ENCODE results near the gene ARX. TPM values are rescaled to one million over a fixed set of nuclear protein-coding genes. Genes with fewer than 3 reads are reported as not detected.
A peak's percentile ranks its signal among the peaks of the same experiment; 100 is the strongest.

The ARX gene
- polyA plus RNA-seq, 1 of the 3 experiments (the other 2 are of a cell fraction), result not detected

DNA sequence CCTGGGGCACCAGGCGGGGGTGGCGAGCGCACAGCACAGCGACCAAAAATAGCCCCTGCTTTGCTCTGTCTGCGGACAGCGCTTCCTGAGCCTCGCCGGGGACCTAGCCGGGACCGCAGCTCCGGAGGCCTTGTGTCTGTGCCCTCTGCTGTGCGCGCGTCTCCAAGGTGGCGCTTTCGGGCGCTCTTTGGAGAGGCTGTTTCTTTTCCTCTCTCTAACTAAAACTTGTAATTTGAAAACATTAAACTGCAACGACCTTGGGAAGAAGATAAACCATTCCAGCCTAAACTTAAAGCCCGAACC is 3.4 kb downstream of the ARX start:
- no peak for TF ChIP-seq FOXJ3 (CRISPR knock-in tag; IDR thresholded peaks at IDR 0.05)
- TF ChIP-seq, protein P1, sequence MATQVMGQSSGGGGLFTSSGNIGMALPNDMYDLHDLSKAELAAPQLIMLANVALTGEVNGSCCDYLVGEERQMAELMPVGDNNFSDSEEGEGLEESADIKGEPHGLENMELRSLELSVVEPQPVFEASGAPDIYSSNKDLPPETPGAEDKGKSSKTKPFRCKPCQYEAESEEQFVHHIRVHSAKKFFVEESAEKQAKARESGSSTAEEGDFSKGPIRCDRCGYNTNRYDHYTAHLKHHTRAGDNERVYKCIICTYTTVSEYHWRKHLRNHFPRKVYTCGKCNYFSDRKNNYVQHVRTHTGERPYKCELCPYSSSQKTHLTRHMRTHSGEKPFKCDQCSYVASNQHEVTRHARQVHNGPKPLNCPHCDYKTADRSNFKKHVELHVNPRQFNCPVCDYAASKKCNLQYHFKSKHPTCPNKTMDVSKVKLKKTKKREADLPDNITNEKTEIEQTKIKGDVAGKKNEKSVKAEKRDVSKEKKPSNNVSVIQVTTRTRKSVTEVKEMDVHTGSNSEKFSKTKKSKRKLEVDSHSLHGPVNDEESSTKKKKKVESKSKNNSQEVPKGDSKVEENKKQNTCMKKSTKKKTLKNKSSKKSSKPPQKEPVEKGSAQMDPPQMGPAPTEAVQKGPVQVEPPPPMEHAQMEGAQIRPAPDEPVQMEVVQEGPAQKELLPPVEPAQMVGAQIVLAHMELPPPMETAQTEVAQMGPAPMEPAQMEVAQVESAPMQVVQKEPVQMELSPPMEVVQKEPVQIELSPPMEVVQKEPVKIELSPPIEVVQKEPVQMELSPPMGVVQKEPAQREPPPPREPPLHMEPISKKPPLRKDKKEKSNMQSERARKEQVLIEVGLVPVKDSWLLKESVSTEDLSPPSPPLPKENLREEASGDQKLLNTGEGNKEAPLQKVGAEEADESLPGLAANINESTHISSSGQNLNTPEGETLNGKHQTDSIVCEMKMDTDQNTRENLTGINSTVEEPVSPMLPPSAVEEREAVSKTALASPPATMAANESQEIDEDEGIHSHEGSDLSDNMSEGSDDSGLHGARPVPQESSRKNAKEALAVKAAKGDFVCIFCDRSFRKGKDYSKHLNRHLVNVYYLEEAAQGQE (IDR thresholded peaks at IDR 0.05; ENCODE audit: low read depth, low read length), result no peak
- TF ChIP-seq, protein P2, sequence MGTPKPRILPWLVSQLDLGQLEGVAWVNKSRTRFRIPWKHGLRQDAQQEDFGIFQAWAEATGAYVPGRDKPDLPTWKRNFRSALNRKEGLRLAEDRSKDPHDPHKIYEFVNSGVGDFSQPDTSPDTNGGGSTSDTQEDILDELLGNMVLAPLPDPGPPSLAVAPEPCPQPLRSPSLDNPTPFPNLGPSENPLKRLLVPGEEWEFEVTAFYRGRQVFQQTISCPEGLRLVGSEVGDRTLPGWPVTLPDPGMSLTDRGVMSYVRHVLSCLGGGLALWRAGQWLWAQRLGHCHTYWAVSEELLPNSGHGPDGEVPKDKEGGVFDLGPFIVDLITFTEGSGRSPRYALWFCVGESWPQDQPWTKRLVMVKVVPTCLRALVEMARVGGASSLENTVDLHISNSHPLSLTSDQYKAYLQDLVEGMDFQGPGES (IDR thresholded peaks at IDR 0.05; ENCODE audit: low read depth, low read length), result no peak
- TF ChIP-seq, protein P3, sequence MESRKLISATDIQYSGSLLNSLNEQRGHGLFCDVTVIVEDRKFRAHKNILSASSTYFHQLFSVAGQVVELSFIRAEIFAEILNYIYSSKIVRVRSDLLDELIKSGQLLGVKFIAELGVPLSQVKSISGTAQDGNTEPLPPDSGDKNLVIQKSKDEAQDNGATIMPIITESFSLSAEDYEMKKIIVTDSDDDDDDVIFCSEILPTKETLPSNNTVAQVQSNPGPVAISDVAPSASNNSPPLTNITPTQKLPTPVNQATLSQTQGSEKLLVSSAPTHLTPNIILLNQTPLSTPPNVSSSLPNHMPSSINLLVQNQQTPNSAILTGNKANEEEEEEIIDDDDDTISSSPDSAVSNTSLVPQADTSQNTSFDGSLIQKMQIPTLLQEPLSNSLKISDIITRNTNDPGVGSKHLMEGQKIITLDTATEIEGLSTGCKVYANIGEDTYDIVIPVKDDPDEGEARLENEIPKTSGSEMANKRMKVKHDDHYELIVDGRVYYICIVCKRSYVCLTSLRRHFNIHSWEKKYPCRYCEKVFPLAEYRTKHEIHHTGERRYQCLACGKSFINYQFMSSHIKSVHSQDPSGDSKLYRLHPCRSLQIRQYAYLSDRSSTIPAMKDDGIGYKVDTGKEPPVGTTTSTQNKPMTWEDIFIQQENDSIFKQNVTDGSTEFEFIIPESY (IDR thresholded peaks at IDR 0.05; ENCODE audit: borderline replicate concordance, low read depth), result no peak
- TF ChIP-seq EZH2phosphoT487 (IDR thresholded peaks at IDR 0.05; ENCODE audit: borderline replicate concordance, low read depth), result no peak
- H3K27ac ChIP-seq (ENCODE audit: low read depth in 2 of 2, low read length in 1 of 2), result no peak overlapping the region
- peaks cover 50% of the 10 kb centered on the region for H3K27me3 ChIP-seq (ENCODE audit: insufficient read depth)
- H3K36me3 ChIP-seq (replicated peaks in 1 of 2; ENCODE audit: control insufficient read depth in 1 of 2, insufficient read depth in 2 of 2, low read length in 1 of 2), result no peaks in the 10 kb centered on the region
- H3K4me3 ChIP-seq (ENCODE audit: low read depth in 2 of 2, low read length in 1 of 2), result no peak overlapping the region; a peak in 1 of 4 replicates
- H3K9me3 ChIP-seq, result no peaks in the 10 kb centered on the region
- H4K20me1 ChIP-seq (ENCODE audit: insufficient read depth), result no peaks in the 10 kb centered on the region
- no peak overlapping the region for H3K9ac ChIP-seq
- no peak overlapping the region for H2AFZ ChIP-seq (ENCODE audit: low read depth)
- H3K4me1 ChIP-seq (ENCODE audit: control insufficient read depth in 1 of 2, insufficient read depth in 2 of 2, low read depth in 1 of 2, low read length in 1 of 2), result peaks cover 0 to 12% of the 10 kb centered on the region in 2 experiments; a peak in 2 of 4 replicates
- WGBS (ENCODE audit: low lambda C conversion rate), result 30% methylated on average over 19 of the region's 19 CpGs
- POLR2A ChIA-PET, result no interaction called here
- peak; percentile 42 for DNase-seq
- no peaks in the 10 kb centered on the region for H3F3A ChIP-seq (replicated peaks; ENCODE audit: insufficient read depth)
- peak overlapping the region; percentile 52; the same call in 1 of the 2 replicates for H3K4me2 ChIP-seq
- CTCF ChIA-PET, result interaction anchor here (0.9 to 1.3 kb wide), 3 partner anchors 9 to 174 kb away, joined by 3 to 4 read pairs (median 3); no protein-coding TSS in a partner anchor
- no peaks in the 10 kb centered on the region for H3K9me2 ChIP-seq
- H3K79me2 ChIP-seq (ENCODE audit: insufficient read depth), result no peaks in the 10 kb centered on the region

DNA sequence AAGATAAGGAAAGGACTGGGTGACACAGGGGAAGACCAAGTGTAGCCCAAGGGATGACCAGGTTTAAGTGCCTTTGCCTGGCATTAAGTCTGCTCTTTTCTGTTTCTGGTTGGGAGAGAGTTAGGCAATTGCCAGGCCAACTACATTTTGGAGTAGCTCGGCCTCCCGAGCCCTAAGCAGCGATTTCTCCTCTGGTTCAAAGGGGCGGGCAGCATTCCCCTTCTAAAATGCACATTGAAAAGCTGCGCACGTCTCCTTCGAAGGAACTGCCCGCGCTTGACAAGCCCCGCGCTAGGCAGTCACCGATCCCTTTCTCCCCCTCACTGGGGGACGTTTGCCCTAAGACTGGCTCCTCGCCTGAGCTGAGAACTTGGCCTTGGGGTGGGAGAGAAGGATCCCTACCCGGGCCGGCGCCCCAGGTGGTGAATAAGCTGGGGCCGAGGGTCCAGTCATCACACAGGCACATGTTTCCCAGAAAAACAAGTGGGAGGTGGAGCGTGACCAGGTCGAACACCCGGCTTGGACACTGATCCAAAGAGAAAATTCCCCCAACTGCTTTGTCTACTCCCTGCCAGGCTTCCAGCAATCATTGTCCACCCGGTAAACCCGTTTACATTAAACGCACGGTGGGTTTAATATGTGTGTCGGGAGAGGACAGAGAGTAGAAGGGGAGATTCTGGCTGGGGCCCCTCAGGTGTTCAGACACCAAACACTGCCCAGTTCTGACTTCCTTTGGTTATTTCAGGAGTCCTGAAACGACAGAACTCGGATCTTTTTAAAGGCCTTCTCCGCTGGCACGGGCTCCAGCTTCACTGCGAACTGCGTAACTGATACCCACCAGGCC is 4.0 kb downstream of the ARX start:
- 51% methylated on average over 28 of the region's 32 CpGs for WGBS (ENCODE audit: low lambda C conversion rate)
- Histone ChIP-seq H3K4me2 (no peak overlapping the region), H3K9me2 (no peaks in the 10 kb centered on the region), H3K4me1 (ENCODE audit: control insufficient read depth in 1 of 2, insufficient read depth in 2 of 2, low read depth in 1 of 2, low read length in 1 of 2) (peaks cover 0 to 12% of the 10 kb centered on the region in 2 experiments; a peak in 2 of 4 replicates), H4K20me1 (ENCODE audit: insufficient read depth) (no peaks in the 10 kb centered on the region), H3K27me3 (ENCODE audit: insufficient read depth) (peaks cover 44% of the 10 kb centered on the region), H3K4me3 (ENCODE audit: low read depth in 2 of 2, low read length in 1 of 2) (no peak overlapping the region), H3K79me2 (ENCODE audit: insufficient read depth) (no peaks in the 10 kb centered on the region), H3F3A (replicated peaks; ENCODE audit: insufficient read depth) (no peaks in the 10 kb centered on the region), H3K27ac (ENCODE audit: low read depth in 2 of 2, low read length in 1 of 2) (no peak overlapping the region), H2AFZ (ENCODE audit: low read depth) (no peak overlapping the region), H3K36me3 (replicated peaks in 1 of 2; ENCODE audit: control insufficient read depth in 1 of 2, insufficient read depth in 2 of 2, low read length in 1 of 2) (no peaks in the 10 kb centered on the region), H3K9ac (no peak overlapping the region), H3K9me3 (no peaks in the 10 kb centered on the region)
- ChIA-PET POLR2A (no interaction called here), CTCF (interaction anchor here (0.9 to 1.2 kb wide), 2 partner anchors 127 to 173 kb away, joined by 3 to 4 read pairs; no protein-coding TSS in a partner anchor)
- DNase-seq, result no peak
- TF ChIP-seq MXI1 (IDR thresholded peaks at IDR 0.05; ENCODE audit: low read depth, low read length) (no peak), SMC3 (IDR thresholded peaks at IDR 0.05; ENCODE audit: low read depth, low read length) (no peak)
- TF ChIP-seq, protein P4, sequence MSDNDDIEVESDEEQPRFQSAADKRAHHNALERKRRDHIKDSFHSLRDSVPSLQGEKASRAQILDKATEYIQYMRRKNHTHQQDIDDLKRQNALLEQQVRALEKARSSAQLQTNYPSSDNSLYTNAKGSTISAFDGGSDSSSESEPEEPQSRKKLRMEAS (IDR thresholded peaks at IDR 0.05; ENCODE audit: low read depth), result no peak

Measured in SK-N-SH (cell line).